ENCODE results near the gene LCE3E.

DNA sequence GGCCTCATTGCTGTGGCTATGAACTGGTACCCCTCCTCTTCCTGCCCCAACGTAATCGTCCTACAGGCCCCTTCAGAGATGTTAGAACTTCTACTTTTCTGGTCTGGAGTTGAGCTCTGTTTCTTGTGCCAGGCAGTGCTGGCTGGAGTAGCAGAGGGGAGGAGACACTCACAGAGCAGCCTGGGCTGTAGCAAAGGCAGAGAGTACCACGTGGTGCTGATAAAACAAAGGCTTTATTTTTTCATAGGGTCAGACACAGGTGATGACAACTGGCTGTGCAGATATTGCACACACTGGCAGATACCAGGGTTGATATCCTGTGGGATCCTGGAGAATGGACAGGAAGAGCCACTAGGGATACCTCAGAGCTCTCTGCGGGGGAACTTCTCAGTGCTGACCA lies 29.1 kb downstream of the LCE3E start:
- TF ChIP-seq POLR2A (IDR thresholded peaks at IDR 0.05; ENCODE audit: low read length): no peak
- TF ChIP-seq GATA1 (IDR thresholded peaks at IDR 0.05; ENCODE audit: low read depth, low read length): no peak

Data from erythroblast (primary cell).